NCI-H748 treated with DMSO at 0.1 percent for 48 hours (cell line): ENCODE results near the gene ERN1.

Experiments
- DNase-seq: peaks from one replicate; lab custom pipeline; 2025; lab: John Stamatoyannopoulos, UW

Gene ERN1

GRCh38 chr17:64157669-64158180 is 27.8 kb upstream of the ERN1 start:
- no peak for DNase-seq

DNA sequence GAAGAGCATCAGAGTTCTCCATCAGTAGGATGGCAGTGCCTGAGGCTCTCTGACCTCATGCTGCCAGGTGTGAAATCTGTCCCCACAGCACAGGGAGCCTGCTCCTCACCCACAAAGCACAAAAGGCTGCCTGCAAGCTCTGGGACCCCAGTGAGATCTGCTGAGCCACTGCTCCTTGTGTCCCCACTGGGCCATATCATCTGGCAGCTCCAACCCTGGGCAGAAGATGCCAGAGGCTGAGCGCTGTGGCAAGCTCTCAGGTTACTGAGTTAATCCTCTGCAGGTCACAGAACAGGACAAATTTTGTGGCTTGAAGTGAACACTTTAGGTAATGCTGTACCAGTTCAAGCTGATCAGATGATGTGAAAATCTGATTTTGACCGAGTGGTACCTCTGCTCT is 26.7 kb upstream of the ERN1 start:
- no peak for DNase-seq

- DNase-seq = no peak
These were observed 26.0 kb upstream of the ERN1 start for GRCh38 chr17:64155751-64156544.

DNA sequence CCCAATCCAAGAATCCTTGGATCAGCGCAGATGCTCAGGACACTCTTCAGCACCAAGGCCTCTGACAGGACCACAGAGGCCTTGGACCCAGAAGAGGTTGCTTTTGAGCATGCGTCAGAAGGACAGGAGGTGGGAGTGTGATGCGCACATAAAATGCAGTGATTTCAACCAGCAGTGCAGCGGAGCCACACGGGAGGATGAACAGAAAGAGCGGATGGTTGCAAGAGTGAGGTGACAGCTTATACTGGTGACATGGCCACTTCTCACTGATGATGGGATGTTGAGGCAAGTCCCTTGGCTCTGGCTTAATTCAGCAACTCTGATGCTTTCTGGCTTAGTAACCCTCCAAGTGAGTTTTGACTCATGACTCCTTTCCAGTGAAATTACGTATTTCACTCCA is 25.2 kb upstream of the ERN1 start:
- DNase-seq = no peak

DNA sequence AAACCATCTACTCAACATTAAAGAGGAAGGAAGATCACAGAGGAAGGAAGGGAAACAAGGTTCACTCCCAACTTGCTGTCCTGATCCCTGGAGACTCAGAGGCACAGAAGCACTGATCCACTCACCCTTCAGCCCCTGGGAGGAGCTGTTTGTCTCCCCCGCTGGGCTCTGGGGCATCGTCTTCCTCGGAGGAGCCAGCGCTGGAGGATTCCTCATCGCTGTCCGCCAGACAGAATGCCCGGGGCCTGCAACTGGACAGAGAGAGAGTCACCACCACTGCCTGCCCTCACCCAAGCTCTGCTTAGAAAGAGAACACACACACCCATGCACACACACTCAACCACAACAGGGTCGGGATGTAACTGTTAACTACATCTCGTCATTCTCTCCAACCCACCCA is 24.8 kb upstream of the ERN1 start:
- no peak for DNase-seq

DNA sequence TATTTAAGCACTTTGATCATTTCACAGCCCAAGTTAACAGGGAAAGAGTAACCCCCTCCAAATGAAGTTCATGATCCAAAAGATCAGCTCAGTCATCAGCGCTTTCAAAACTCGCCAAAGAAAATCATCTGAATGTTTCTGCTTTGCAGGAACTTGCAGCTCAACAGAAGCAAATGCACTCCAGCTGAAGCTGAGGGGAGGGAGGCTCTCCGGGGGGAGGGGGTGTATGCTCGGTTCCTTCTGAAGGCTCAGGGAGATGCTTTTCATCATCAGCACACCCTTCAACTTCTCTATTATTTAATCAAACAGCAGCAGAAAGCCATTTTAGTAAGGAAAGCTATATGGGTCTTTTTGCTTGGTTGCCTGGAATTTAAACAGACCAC is 24.4 kb upstream of the ERN1 start:
- DNase-seq = no peak

- no peak for DNase-seq
These were observed 23.8 kb upstream of the ERN1 start for GRCh38 chr17:64153565-64154312.

GRCh38 chr17:64152428-64153125 is 22.6 kb upstream of the ERN1 start:
- no peak for DNase-seq

- no peak for DNase-seq
These were observed 21.0 kb upstream of the ERN1 start for GRCh38 chr17:64151016-64151368.

GRCh38 chr17:64150237-64151015 is 20.5 kb upstream of the ERN1 start:
- DNase-seq = no peak

DNA sequence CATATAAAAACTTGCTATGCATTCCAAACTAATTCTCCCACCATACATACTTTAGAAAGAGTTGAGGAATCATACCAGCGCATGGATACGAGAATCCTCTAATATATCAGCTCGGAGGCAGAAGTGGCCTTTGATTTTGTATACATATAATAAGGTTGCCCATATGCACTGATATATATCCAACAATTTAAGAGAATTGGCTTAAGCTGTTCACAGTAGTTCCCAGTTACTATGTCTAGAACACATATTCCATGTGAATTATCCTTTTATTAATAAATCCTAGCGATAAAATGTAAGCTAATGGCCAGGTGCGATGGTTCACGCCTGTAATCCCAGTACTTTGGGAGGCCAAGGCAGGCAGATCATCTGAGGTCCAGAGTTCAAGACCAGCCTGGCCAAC is 19.3 kb upstream of the ERN1 start:
- no peak for DNase-seq

- no peak for DNase-seq
These were observed 18.8 kb upstream of the ERN1 start for GRCh38 chr17:64148699-64149098.

DNA sequence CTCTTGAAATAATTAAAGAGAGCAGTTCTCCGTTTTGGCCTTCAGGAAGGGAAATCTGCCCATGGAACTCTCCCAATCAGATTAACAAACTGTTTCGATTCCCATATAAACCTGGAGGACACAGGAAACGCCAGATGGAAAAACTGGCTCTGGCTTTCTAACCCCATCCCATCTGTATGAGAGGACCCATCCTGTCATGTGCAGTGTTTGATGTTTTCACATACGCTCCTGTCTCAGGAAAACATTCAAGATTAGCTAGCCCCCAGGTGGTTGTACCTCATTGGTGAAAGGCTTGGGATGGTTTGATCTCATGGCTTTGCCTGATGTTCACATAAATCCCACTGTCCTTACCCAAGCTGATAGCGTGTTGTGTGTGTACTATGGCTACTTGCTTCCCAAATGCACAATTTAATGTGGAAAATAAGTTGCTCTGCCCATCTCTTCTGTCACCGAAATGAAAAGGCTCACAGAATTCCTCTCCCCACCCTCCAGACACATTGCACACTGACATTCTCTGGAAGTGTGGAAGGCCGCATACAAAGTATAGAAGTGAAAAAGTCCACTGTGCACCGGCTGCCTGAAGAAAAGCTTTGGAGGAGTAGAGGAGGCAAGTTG is 18.2 kb upstream of the ERN1 start:
- no peak for DNase-seq

DNA sequence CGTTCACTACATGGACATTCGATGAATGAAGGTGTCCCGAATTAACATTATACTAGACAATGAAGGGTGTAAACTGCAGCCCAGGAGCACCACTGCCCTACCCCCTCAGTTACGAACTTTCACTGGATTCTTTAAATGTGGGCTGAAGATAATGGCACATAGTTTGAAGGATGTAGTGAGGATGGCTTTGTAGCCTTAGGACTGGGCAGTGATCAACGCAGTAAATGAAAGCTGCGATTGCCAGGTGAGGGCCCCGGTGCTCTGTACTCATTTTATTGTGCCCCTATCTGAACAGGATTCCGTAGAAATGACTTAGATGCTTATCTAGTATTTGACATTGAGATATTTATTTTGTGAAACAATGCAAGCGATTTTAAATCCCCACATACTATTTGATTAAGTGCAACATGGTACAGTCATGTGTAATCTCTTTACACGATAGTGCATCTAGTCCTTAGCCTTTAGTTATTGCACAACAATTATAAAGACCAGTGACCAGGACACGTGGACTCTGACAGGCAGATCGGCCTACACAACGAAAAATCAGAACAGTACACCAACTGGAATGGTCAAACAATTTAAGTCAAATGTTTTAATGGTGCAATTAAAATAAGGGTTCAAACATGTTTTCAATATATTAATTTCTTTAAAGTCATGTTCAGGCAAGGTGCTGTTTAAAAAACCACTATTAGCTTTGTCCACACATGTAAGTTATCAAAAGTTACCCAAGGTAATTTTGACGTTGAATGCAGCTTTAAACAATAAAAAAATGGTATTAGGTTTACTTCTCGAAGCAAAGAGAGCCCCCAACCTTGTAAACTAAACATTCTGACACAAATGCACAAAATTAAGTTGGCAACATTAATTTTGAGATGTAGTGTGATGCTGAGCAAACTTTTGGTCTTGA is 17.4 kb upstream of the ERN1 start:
- no peak for DNase-seq

GRCh38 chr17:64146418-64147109 is 16.6 kb upstream of the ERN1 start:
- peak; percentile 29 for DNase-seq

- DNase-seq = peak; percentile 96
These were observed 15.9 kb upstream of the ERN1 start for GRCh38 chr17:64145751-64146417.

GRCh38 chr17:64145375-64145750 is 15.4 kb upstream of the ERN1 start:
- DNase-seq = no peak

- no peak for DNase-seq
These were observed 9.6 kb upstream of the ERN1 start for GRCh38 chr17:64139542-64139941.

DNA sequence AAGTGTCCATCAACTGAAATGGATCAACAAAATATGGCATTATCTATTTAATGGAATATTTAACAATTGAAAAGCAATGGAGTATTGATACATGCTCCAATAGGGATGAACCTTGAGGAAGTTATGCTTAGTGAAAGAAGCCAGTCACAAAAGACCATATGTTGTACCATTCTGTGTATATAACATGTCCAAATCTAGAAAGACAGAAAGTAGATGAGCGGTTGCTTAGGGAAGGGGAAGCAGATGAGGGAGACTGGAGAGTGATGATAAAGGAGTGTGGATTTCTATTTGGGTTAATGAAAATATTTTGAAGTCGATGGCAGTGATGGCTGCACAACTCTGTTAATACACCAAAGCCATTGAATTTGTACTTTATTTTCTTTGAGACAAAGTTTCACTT is 8.5 kb upstream of the ERN1 start:
- no peak for DNase-seq
